Body of pancreas (tissue), 4 donors: Measurements from ENCODE around the gene RNF212. TPM values are rescaled to one million over a fixed set of nuclear protein-coding genes. Genes with fewer than 3 reads are reported as not detected.

Experiments used
- ATAC-seq: fragments of 150-250 bp; one replicate; pipeline ENCODE4 v1.9.1; 2016
- DNase-seq, 4 donors: peaks; one replicate each; pipeline ENCODE4 v3.0.0-alpha.2; 2019
- H3K27ac ChIP-seq, 4 donors: fragments of 200-600 bp; sonication (generic); 1 replicate in 3 of 4; 2 replicates in 1 of 4; pipeline versions ENCODE4 v1.5.1 to v1.6.1; 2016 to 2019; ENCODE audit warnings: mild to moderate bottlenecking in 1 of 4, mixed read lengths in 1 of 4, moderate library complexity in 1 of 4
- H3K27me3 ChIP-seq, 2 donors: fragments of 200-600 bp; sonication (generic); one replicate each; pipeline ENCODE4 v1.6.0; 2016; ENCODE audit warnings: mild to moderate bottlenecking in 1 of 2
- H3K36me3 ChIP-seq, 2 donors: fragments of 200-600 bp; sonication (generic); replicated peaks in 1 of 2; 2 replicates each; pipeline ENCODE4 v1.5.1; 2016; ENCODE audit warnings: low read depth in 2 of 2; ENCODE audit not compliant: insufficient read depth in 1 of 2
- H3K4me1 ChIP-seq: fragments of 200-600 bp; sonication (generic); one replicate; pipeline ENCODE4 v1.6.0; 2016
- H3K4me3 ChIP-seq, 2 donors: fragments of 200-600 bp; sonication (generic); 1 replicate in 1 of 2; 2 replicates in 1 of 2; pipeline ENCODE4 v1.5.1; 2016 to 2019
- H3K9me3 ChIP-seq, 3 donors: fragments of 200-600 bp; sonication (generic); 1 replicate in 2 of 3; 2 replicates in 1 of 3; pipeline ENCODE4 v1.5.1; 2016
- CTCF ChIP-seq, 7 experiments: fragments of 450-650 bp in 4 of 7; fragments of 200-600 bp in 3 of 7; sonication (generic) in 3 of 7; IDR thresholded peaks; one replicate each; pipeline ENCODE4 v1.5.1; 2016 to 2019; ENCODE audit warnings: antibody characterized with exemption in 7 of 7
- POLR2A ChIP-seq, 3 donors: fragments of 450-650 bp; IDR thresholded peaks; one replicate each; pipeline ENCODE4 v1.6.1; 2016; ENCODE audit warnings: antibody characterized with exemption in 3 of 3, mild to moderate bottlenecking in 2 of 3
- WGBS, 2 donors: methylation state at CpG; one replicate each; pipeline ENCODE4 v1.1.5; 2017; 5-methylcytosine and 5-hydroxymethylcytosine counted together
- intact Hi-C: fragments of 100-400 bp; cut with DNase I; formaldehyde crosslinking; loops from one replicate; pipeline ENCODE4 v1.15.1; 2023
- total RNA-seq, 2 donors: library from RNA; depleted of rRNA; stranded (reverse); fragments of >200 nt; gene quantifications; one replicate each; pipeline ENCODE4 v1.1.0, GENCODE V29; 2016

The RNF212 gene
- total RNA-seq, 2 donors from 2014 or later, result 8.2 to 20.5 TPM

DNA sequence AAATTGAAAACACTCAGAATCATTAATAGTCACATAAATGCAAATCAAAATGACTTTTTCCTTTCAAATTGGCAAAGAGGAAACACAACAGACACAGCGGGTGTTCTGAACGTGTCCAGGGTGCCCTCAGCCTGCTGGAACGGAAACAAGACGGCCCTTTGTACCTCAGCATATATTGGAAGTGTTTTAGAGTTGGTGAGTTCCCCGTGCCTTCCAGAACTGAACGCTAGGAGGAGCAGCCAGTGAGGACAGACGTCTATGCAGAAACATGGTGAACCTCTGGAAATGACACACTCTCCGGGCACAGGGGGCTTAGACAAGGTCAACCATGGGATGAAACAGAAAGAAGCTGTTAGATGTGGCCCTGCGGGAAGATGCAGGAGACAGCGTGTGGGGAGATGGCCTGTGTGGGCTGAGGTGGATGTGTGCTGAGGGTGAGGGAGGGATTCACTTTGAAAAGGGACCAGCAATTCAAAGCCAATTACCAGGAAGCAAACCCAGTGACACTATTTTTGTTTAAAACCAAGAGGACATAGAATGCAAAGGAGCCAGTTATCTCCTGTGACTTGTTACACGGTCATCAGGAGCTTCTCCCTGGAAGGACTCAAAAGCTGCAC, 40.4 kb downstream of the RNF212 start:
- Histone ChIP-seq H3K27me3 (no peaks in the 10 kb centered on the region), H3K4me1 (peaks cover 6% of the 10 kb centered on the region), H3K36me3 (no peaks in the 10 kb centered on the region), H3K27ac (no peak overlapping the region), H3K9me3 (no peaks in the 10 kb centered on the region), H3K4me3 (no peak overlapping the region)
- DNase-seq, result peak; percentile 80 to 86 (median 84)
- intact Hi-C loops, result no loop called here
- TF ChIP-seq POLR2A (IDR thresholded peaks at IDR 0.05) (no peak), CTCF (IDR thresholded peaks at IDR 0.05) (peak; percentile 62 to 87 (median 80))
- WGBS, 2 donors, result 19 to 24% methylated on average over 11 of the region's 11 CpGs
- peak; percentile 96 for ATAC-seq

GRCh38 chr4:1069394-1069793, 44.0 kb downstream of the RNF212 start:
- peaks cover 6% of the 10 kb centered on the region for H3K4me1 ChIP-seq
- intact Hi-C loops, result no loop called here
- no peak overlapping the region for H3K4me3 ChIP-seq
- 90% methylated on average over 7 of the region's 7 CpGs for WGBS, 2 donors
- TF ChIP-seq CTCF (IDR thresholded peaks at IDR 0.05) (no peak), POLR2A (IDR thresholded peaks at IDR 0.05) (no peak)
- ATAC-seq (no peak), DNase-seq (no peak)
- H3K27me3 ChIP-seq, result no peaks in the 10 kb centered on the region
- H3K9me3 ChIP-seq, result no peaks in the 10 kb centered on the region
- H3K36me3 ChIP-seq, result no peaks in the 10 kb centered on the region
- no peak overlapping the region for H3K27ac ChIP-seq

DNA sequence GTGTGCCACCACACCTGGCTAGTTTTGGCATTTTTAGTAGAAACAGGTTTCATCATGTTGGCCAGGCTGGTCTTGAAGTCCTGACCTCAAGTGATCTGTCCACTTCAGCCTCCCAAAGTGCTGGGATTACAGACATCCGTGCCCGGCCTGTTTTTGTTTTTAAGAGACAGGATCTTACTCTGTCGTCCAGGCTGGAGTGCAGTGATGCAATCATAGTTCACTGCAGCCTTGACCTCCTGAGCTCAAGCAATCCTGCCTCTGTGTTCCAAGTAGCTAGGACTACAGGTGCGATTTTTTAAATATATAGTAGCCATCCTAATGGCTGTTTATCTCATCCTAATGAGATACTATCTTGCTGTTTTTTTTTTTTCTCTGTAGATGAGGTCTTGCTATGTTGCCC, 47.6 kb downstream of the RNF212 start:
- intact Hi-C loops, result no loop called here
- no peak for ATAC-seq
- H3K36me3 ChIP-seq, result no peaks in the 10 kb centered on the region
- H3K27ac ChIP-seq, result no peak overlapping the region
- TF ChIP-seq POLR2A (IDR thresholded peaks at IDR 0.05) (no peak), CTCF (IDR thresholded peaks at IDR 0.05) (no peak)
- no peak for DNase-seq
- H3K4me3 ChIP-seq, result no peak overlapping the region
- H3K27me3 ChIP-seq, result no peaks in the 10 kb centered on the region
- 41 to 54% methylated on average over 4 of the region's 4 CpGs for WGBS, 2 donors
- no peaks in the 10 kb centered on the region for H3K9me3 ChIP-seq
- no peaks in the 10 kb centered on the region for H3K4me1 ChIP-seq

GRCh38 chr4:1062419-1062818, 50.9 kb downstream of the RNF212 start:
- H3K4me1 ChIP-seq, result no peaks in the 10 kb centered on the region
- intact Hi-C loops, result no loop called here
- no peak for ATAC-seq
- no peak for DNase-seq
- no peaks in the 10 kb centered on the region for H3K36me3 ChIP-seq
- no peak for TF ChIP-seq CTCF (IDR thresholded peaks at IDR 0.05)
- TF ChIP-seq POLR2A (IDR thresholded peaks at IDR 0.05), result no peak
- H3K4me3 ChIP-seq, result no peak overlapping the region
- H3K9me3 ChIP-seq, result no peaks in the 10 kb centered on the region
- no peak overlapping the region for H3K27ac ChIP-seq
- WGBS, 2 donors, result 63 to 76% methylated on average over 7 of the region's 7 CpGs
- H3K27me3 ChIP-seq, result no peaks in the 10 kb centered on the region

- H3K27ac ChIP-seq, result no peak overlapping the region
- no peak for ATAC-seq
- no peaks in the 10 kb centered on the region for H3K4me1 ChIP-seq
- no peak for DNase-seq
- no peaks in the 10 kb centered on the region for H3K9me3 ChIP-seq
- TF ChIP-seq POLR2A (IDR thresholded peaks at IDR 0.05) (no peak), CTCF (IDR thresholded peaks at IDR 0.05) (no peak)
- H3K27me3 ChIP-seq, result no peaks in the 10 kb centered on the region
- intact Hi-C loops, result no loop called here
- WGBS, 2 donors, result 84 to 92% methylated on average over 6 of the region's 6 CpGs
- H3K36me3 ChIP-seq, result no peaks in the 10 kb centered on the region
- H3K4me3 ChIP-seq, result no peak overlapping the region
Observed at GRCh38 chr4:1061760-1062159, 51.6 kb downstream of the RNF212 start.
